Stimulated activated CD4-positive, alpha-beta T cell treated with anti-CD3 and anti-CD28 coated beads, Interleukin-12 subunit alpha, Interleukin-12 subunit beta, amount 100 ng/mL, for 4 hours (primary cell): Measurements from ENCODE around the gene BCL11A.
"Not testable (repeated sequence)": the region's sequence is repeated elsewhere in the genome, so short reads cannot be mapped to it uniquely, and the experiment has no call there.

Source experiments
- DNase-seq: peaks from one replicate; pipeline ENCODE4 v3.0.0-alpha.2; 2020

The BCL11A gene

GRCh38 chr2:60422826-60423483 lies 130.5 kb downstream of the BCL11A start:
- DNase-seq: no peak

- DNase-seq: not testable (repeated sequence)
These were observed 136.2 kb downstream of the BCL11A start for GRCh38 chr2:60417210-60417609.

DNA sequence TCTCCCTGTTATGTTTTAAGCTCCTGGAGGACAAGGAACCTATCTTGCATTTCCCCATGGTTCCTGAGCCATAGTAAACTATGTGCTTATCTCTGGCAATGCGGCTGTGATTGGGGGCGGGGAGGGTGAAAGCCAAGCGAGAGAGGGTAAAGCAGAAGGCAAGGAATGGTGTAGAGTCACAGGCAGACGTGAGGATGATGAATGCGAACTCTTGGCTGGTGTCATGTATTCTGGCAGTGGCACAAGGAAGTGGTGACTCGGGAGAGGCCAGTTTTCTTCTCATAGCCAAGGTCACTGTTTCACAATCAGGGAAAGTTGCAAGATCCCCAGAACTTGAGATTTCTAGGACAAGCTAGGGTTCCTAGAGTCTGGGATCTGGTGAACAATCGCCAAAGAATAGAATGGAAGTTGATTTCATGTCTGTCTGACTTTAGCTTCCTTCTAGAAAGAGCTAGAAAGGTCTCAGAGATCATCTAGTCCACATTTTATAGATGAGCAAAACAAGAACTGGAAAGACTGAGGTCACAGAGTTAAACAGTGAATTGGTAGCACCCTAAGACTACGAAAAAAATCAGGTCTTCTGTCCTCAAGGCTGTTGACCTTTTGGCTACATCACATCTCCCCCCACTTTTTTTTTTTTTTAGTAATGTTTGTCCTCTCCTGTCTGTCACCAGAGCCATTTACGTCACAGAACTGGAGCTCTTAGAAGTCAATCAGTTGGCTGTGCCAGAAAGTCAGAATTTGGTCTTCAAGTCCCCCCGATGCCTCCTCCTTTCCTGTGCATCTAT lies 137.0 kb downstream of the BCL11A start:
- no peak for DNase-seq

DNA sequence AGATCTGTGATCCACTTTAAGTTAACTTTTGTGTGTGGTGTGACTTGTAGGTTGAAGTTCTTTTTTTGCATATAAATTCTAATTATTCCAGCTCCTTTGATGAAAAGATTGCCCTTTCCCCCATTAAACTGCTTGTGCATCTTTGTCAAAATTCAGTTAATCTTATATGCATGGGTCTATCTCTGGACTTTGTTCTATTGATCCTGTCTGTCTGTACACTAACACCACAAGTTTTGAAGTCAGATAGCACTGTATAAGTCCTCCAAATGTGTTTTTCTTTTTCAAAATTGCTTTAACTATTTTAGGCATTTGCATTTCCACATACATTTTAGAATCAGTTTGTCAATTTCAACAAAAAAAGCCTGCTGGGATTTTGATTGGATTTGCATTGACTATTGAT lies 137.6 kb downstream of the BCL11A start:
- no peak for DNase-seq

DNA sequence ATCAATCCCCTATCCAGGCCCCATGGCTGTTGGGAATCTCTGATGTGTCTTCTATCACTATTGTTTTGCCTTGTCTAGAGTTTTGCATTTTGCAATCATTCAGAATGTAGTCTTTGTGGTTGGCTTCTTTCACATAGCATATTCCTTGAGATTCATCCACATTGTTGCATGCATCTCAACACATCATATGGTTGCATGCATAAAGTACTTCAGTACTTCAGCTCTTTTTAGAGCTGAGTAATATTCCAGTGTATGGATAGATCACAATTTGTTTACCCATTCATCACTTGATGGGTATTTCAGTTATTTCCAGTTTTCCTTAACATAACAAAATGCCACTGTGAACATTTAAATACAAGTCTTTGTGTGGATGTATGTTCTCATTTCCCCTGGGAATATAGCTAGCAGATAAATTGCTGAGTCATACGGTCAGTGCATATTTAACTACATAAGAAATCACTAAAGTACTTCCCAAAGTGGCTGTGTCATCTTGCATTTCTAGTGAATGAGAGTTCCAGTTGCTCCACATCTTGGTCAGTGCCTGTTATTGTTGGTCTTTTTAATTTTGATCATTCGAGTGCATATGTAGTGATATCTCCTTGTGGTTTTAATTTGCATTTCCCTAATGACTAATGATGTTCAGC lies 138.8 kb downstream of the BCL11A start:
- no peak for DNase-seq

GRCh38 chr2:60413814-60414168 lies 139.7 kb downstream of the BCL11A start:
- no peak for DNase-seq

GRCh38 chr2:60413069-60413813 lies 140.2 kb downstream of the BCL11A start:
- DNase-seq: no peak

- DNase-seq: no peak
These were observed 140.8 kb downstream of the BCL11A start for GRCh38 chr2:60412620-60413019.

- no peak for DNase-seq
These were observed 141.4 kb downstream of the BCL11A start for GRCh38 chr2:60412027-60412426.

- no peak for DNase-seq
These were observed 142.2 kb downstream of the BCL11A start for GRCh38 chr2:60411295-60411694.

DNA sequence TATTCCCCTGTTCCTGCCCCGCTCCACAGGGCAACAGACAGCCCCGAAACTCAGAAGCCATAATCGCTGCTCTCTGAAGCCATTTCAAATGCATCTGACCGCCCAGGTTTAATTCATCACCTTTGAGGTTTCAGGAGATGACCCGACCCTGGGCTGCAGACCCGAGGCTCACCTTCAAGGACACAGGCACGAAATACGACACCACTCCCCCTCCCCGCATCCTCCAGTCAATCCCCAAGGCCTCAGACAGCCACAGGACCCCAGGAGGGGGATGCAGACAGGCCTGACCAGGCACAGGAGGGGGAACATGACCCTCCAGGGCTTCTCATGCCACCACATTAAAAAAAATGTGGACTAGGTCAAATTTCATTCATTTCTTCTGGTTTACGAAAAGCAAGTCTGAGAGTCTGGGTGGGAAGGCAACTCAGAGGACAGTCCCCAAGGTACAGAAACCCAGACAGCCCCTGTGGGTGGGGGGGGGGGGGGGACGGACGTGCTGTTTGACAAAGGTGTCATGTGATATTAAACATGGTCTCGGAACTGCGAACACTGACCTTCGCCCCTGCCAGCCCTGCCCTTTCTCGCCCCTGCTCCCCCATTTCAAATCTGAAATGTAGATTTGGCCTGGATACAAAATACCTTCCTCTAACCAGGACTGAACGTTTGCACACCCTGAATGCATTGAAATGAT lies 142.9 kb downstream of the BCL11A start:
- DNase-seq: no peak

- no peak for DNase-seq
These were observed 144.0 kb downstream of the BCL11A start for GRCh38 chr2:60409531-60409871.

DNA sequence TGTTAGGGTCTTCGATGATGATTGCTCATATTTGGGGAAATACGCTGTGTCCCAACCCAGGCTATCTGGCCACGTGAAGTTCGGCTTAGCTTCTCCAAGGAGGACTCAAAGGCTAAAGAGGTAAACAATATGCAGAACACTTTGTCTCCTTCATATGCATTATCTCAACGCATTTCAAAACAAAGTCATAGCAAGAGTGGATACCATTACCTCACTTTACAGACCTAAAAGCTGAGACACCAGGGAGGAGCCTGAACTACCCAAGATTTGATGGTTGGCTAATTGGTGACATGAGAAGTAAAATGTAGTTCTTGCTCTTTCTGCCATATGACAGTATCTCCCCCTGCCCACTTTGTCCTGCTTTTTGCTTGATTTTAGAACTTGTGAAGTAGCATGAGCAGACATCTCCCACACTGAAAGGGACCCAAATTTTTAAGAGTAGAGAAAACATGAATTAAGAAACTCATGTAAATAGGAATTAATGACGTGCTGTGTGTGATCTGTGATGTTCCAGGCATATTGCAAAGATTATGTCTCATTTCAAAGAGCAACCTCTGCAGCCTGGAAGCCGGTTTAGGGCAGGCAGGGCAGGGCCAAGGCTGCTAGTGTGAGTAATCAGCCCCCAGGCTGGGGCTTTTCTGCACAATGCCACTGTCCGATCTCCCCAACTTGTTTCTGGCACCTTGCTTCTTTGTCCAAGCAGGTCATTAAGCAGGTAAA lies 144.5 kb downstream of the BCL11A start:
- DNase-seq: no peak

DNA sequence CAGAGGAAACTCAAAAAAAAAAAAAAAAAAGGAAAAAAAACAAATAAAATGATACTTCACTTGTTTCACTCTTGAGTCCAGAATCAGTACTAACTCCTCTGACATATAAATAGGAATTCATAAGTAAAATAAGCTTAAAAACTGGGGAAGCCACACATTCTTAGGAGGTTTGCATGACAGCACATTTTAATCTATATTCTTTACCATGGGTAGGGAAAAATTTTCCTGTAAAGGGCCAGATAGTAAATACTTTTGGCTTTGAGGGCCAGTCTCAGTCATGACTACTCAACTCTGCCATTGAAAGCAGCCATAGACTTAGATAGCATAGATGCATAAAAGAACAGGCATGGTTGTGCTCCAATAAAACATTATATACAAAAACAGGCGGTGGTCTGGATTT lies 145.2 kb downstream of the BCL11A start:
- no peak for DNase-seq

- no peak for DNase-seq
These were observed 146.1 kb downstream of the BCL11A start for GRCh38 chr2:60407398-60407797.

GRCh38 chr2:60406192-60406591 lies 147.3 kb downstream of the BCL11A start:
- DNase-seq: no peak

- DNase-seq: no peak
These were observed 148.1 kb downstream of the BCL11A start for GRCh38 chr2:60405271-60405919.
